HCT116 (cell line): ENCODE results near the gene THADA.

ENCODE experiments used
- CEBPB ChIP-seq: IDR thresholded peaks from 2 replicates; pipeline ENCODE4 v1.6.1; 2012; ENCODE audit warnings: low read depth
- EZH2 ChIP-seq: fragments of 200-600 bp; sonication (generic); IDR thresholded peaks from 2 replicates; pipeline ENCODE4 v1.6.1; 2017; ENCODE audit warnings: antibody characterized with exemption, mixed run types
- EZH2phosphoT487 ChIP-seq: fragments of 200-600 bp; IDR thresholded peaks from 2 replicates; pipeline ENCODE4 v1.6.1; 2018; ENCODE audit warnings: antibody characterized with exemption, borderline replicate concordance
- POLR2A ChIP-seq: IDR thresholded peaks from 2 replicates; pipeline ENCODE4 v1.7.0; 2011; ENCODE audit warnings: borderline replicate concordance; ENCODE audit not compliant: insufficient read depth, insufficient read length; ENCODE audit errors: extremely low read depth
- POLR2AphosphoS5 ChIP-seq: IDR thresholded peaks from 2 replicates; pipeline ENCODE4 v1.6.1; 2011; ENCODE audit warnings: mild to moderate bottlenecking, low read depth, low read length, moderate library complexity
- RAD21 ChIP-seq: IDR thresholded peaks from 2 replicates; pipeline ENCODE4 v1.6.1; 2012; ENCODE audit warnings: low read depth, mild to moderate bottlenecking
- SRF ChIP-seq: IDR thresholded peaks from 2 replicates; pipeline ENCODE4 v1.6.1; 2012; ENCODE audit warnings: low read depth
- TCF7L2 ChIP-seq: IDR thresholded peaks from 2 replicates; pipeline ENCODE4 v1.7.0; 2011; ENCODE audit warnings: borderline replicate concordance, inconsistent platforms; ENCODE audit not compliant: insufficient read depth, insufficient read length; ENCODE audit errors: extremely low read depth
- YY1 ChIP-seq: IDR thresholded peaks from 2 replicates; pipeline ENCODE4 v1.6.1; 2011; ENCODE audit warnings: low read length, low read depth, moderate library complexity, mild to moderate bottlenecking; ENCODE audit not compliant: insufficient replicate concordance; ENCODE audit errors: extremely low read depth
- ZNF274 ChIP-seq: fragments of 200-500 bp; sonication (Bioruptor generic); IDR thresholded peaks from 2 replicates; pipeline ENCODE4 v1.6.1; 2014; ENCODE audit warnings: mild to moderate bottlenecking, low read depth, low read length, inconsistent platforms
- TF ChIP-seq, protein P1 (sequence below), 3 experiments: fragments of 200-600 bp in 1 of 3; sonication (generic) in 1 of 3; IDR thresholded peaks in 2 of 3; conservative IDR thresholded peaks in 1 of 3; 2 replicates each; pipeline ENCODE4 v1.5.1; 2012 to 2017; ENCODE audit warnings: low read depth in 2 of 3, low read length in 2 of 3, antibody characterized with exemption in 1 of 3, borderline replicate concordance in 1 of 3, control low read depth in 1 of 3, mild to moderate bottlenecking in 1 of 3, mixed read lengths in 1 of 3, mixed run types in 1 of 3, moderate library complexity in 1 of 3; ENCODE audit not compliant: insufficient read depth in 1 of 3
- TF ChIP-seq, protein P2 (sequence below): IDR thresholded peaks from 2 replicates; pipeline ENCODE4 v1.6.1; 2012
- TF ChIP-seq, protein P3 (sequence below): IDR thresholded peaks from 2 replicates; pipeline ENCODE4 v1.6.1; 2012

DNA sequence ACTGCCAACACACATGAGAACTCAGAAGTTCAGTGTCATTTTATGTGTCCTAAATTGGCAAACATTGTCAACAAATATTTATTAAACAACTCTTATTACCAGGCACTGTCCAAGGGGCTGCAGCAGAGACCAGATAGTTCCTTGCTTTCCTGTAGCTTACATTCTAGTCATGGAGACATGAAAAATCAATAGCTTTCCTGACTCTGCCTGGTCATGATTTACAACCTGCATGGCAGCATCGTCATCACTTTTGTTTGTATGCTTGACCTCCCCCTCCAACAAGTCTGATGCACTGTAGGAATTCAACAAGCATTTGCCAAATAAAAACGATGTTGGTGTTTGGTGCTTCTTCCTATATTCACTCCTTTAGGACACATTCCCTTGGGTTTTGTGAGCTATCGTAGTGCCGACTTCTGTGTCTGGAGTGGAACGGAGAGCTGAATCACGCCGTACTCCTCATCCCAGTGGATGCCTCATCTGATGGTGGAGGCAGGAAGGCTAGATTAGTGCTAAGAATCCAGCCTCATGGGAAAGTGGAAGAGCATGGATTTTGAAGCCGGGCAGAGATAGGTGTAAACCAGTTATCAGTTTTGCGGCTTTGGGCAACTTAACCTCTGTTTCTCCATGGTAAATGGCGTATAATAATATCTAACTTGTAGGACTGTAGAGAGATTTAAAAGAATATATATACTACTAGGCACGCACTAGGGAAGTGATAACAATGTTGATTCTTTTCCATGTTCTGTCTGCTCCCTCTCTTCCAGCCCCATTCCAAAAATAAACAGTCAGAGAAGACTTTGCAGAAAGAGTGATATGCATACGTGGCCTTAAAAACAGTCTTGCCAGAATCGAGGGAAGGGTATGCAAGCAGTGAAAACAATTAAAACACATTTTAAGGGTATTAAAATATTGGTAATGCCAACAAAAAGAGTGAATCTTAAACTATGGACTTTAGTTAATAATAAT, 249.0 kb downstream of the THADA start:
- TF ChIP-seq POLR2A (no peak), EZH2 (no peak), SRF (no peak), POLR2AphosphoS5 (no peak), ZNF274 (no peak), YY1 (no peak), EZH2phosphoT487 (no peak), RAD21 (no peak), TCF7L2 (no peak), CEBPB (no peak)
- TF ChIP-seq, protein P1, sequence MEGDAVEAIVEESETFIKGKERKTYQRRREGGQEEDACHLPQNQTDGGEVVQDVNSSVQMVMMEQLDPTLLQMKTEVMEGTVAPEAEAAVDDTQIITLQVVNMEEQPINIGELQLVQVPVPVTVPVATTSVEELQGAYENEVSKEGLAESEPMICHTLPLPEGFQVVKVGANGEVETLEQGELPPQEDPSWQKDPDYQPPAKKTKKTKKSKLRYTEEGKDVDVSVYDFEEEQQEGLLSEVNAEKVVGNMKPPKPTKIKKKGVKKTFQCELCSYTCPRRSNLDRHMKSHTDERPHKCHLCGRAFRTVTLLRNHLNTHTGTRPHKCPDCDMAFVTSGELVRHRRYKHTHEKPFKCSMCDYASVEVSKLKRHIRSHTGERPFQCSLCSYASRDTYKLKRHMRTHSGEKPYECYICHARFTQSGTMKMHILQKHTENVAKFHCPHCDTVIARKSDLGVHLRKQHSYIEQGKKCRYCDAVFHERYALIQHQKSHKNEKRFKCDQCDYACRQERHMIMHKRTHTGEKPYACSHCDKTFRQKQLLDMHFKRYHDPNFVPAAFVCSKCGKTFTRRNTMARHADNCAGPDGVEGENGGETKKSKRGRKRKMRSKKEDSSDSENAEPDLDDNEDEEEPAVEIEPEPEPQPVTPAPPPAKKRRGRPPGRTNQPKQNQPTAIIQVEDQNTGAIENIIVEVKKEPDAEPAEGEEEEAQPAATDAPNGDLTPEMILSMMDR (IDR thresholded peaks at IDR 0.05 in 2 of 3, conservative IDR thresholded peaks at IDR 0.05 in 1 of 3; ENCODE audit: borderline replicate concordance in 1 of 3, insufficient read depth in 1 of 3, low read depth in 2 of 3, low read length in 2 of 3), result no peak
- TF ChIP-seq, protein P2, sequence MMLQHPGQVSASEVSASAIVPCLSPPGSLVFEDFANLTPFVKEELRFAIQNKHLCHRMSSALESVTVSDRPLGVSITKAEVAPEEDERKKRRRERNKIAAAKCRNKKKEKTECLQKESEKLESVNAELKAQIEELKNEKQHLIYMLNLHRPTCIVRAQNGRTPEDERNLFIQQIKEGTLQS, result no peak
- TF ChIP-seq, protein P3, sequence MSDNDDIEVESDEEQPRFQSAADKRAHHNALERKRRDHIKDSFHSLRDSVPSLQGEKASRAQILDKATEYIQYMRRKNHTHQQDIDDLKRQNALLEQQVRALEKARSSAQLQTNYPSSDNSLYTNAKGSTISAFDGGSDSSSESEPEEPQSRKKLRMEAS, result no peak
